Measurements from ENCODE around the gene NFIC. TPM values are rescaled to one million over a fixed set of nuclear protein-coding genes. Genes with fewer than 3 reads are reported as not detected.
"Not testable (repeated sequence)": the region's sequence is repeated elsewhere in the genome, so short reads cannot be mapped to it uniquely, and the experiment has no call there.

Gene NFIC
- total and polyA plus RNA-seq, 4 donors: 12.8 to 100 (median 75.1) TPM

DNA sequence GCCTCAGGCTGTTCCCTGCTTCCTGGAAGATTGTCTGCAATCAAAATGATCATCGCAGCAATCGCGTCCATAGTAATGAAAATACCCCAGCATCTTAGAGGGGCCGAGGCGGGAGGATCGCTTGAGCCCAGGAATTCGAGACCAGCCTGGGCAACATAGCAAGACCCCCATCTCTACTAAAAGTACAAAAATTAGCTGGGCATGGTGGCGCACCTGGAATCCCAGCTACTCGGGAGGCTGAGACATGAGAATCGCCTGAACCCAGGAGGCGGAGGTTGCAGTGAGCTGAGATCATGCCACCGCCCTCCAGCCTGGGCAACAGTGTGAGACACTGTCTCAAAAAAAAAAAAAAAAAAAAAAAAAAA is 9.7 kb downstream of the NFIC start:
- not testable (repeated sequence) for H3K27me3 ChIP-seq (ENCODE audit: control insufficient read depth in 4 of 4, insufficient read depth in 4 of 4, low read length in 3 of 4); DNase-seq (ENCODE audit: low spot score); H3K9me3 ChIP-seq (ENCODE audit: control insufficient read depth in 4 of 4, low read length in 3 of 4); H3K36me3 ChIP-seq (ENCODE audit: control insufficient read depth in 4 of 4, insufficient read depth in 3 of 4, low read depth in 1 of 4, low read length in 3 of 4); H3K4me3 ChIP-seq (ENCODE audit: low read depth in 1 of 3, low read length in 3 of 3)
- peak overlapping the region; percentile 97 to 99 for H3K27ac ChIP-seq (ENCODE audit: low read depth in 1 of 2, low read length in 2 of 2)
- peaks cover 11 to 59% (median 42%) of the 10 kb centered on the region in 4 donors for H3K4me1 ChIP-seq (ENCODE audit: control insufficient read depth in 4 of 4, insufficient read depth in 4 of 4, low read length in 3 of 4)
- TF ChIP-seq, protein P1, sequence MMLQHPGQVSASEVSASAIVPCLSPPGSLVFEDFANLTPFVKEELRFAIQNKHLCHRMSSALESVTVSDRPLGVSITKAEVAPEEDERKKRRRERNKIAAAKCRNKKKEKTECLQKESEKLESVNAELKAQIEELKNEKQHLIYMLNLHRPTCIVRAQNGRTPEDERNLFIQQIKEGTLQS (IDR thresholded peaks at IDR 0.05): peak; percentile 19
- peak overlapping the region; percentile 0 to 81 for H3K9ac ChIP-seq (ENCODE audit: low read depth in 1 of 2, low read length in 2 of 2)
- WGBS: 62% methylated on average over 12 of the region's 12 CpGs

DNA sequence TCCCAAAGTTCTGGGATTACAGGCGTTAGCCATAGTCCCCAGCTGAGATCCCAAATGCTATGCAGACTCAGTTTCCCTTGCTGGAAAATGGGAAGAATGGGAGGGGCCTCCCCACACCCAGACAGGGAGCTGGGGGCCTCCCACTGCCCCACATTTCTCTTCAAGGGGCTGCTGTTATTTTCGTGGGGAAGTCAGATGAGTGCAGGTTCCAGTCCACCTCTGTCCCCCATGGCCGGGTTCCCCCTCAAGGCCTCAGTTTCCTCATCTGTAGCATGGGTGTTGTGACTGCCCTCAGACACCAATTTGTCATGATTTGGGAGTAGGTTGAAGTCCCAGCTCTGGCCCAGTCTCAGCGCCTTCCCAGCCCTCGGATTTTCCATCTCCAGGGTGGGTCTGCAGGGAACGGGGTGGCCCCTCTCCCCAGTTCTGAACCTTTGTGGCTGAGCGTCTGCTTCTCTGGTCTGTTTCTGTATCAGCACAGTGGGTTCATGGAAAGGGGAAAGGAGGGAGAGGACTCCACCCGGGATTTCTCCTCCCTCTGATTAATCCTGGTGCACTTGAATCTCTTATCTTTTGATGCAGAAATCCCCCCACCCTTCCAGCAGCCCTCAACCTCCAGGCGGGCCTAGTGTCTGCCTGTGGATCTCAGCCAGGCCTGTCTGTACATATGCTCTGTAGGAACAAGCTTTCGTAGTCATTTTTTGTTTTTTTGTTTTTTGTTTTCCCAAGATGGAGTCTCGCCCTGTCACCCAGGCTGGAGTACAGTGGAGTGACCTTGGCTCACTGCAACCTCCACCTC is 12.2 kb downstream of the NFIC start:
- Histone ChIP-seq H3K9me3 (ENCODE audit: control insufficient read depth in 4 of 4, low read length in 3 of 4) (no peaks in the 10 kb centered on the region), H3K4me1 (ENCODE audit: control insufficient read depth in 4 of 4, insufficient read depth in 4 of 4, low read length in 3 of 4) (peaks cover 12 to 63% (median 47%) of the 10 kb centered on the region in 4 donors), H3K27me3 (ENCODE audit: control insufficient read depth in 4 of 4, insufficient read depth in 4 of 4, low read length in 3 of 4) (no peaks in the 10 kb centered on the region), H3K36me3 (ENCODE audit: control insufficient read depth in 4 of 4, insufficient read depth in 3 of 4, low read depth in 1 of 4, low read length in 3 of 4) (peaks cover 0 to 12% (median 4%) of the 10 kb centered on the region in 4 donors), H3K9ac (ENCODE audit: low read depth in 1 of 2, low read length in 2 of 2) (no peak overlapping the region), H3K4me3 (ENCODE audit: low read depth in 1 of 3, low read length in 3 of 3) (no peak overlapping the region), H3K27ac (ENCODE audit: low read depth in 1 of 2, low read length in 2 of 2) (peak overlapping the region; percentile 46 to 55)
- TF ChIP-seq TAF1 (conservative IDR thresholded peaks at IDR 0.05) (no peak), EGR1 (IDR thresholded peaks at IDR 0.05; ENCODE audit: low read depth in 2 of 2) (no peak), SP1 (IDR thresholded peaks at IDR 0.05) (no peak), GABPA (IDR thresholded peaks at IDR 0.05 in 1 of 2, conservative IDR thresholded peaks at IDR 0.05 in 1 of 2) (no peak), FOXA1 (IDR thresholded peaks at IDR 0.05) (no peak), NR2F2 (IDR thresholded peaks at IDR 0.05) (no peak), RXRA (IDR thresholded peaks at IDR 0.05) (no peak), HNF4G (IDR thresholded peaks at IDR 0.05) (no peak)
- TF ChIP-seq, protein P2, sequence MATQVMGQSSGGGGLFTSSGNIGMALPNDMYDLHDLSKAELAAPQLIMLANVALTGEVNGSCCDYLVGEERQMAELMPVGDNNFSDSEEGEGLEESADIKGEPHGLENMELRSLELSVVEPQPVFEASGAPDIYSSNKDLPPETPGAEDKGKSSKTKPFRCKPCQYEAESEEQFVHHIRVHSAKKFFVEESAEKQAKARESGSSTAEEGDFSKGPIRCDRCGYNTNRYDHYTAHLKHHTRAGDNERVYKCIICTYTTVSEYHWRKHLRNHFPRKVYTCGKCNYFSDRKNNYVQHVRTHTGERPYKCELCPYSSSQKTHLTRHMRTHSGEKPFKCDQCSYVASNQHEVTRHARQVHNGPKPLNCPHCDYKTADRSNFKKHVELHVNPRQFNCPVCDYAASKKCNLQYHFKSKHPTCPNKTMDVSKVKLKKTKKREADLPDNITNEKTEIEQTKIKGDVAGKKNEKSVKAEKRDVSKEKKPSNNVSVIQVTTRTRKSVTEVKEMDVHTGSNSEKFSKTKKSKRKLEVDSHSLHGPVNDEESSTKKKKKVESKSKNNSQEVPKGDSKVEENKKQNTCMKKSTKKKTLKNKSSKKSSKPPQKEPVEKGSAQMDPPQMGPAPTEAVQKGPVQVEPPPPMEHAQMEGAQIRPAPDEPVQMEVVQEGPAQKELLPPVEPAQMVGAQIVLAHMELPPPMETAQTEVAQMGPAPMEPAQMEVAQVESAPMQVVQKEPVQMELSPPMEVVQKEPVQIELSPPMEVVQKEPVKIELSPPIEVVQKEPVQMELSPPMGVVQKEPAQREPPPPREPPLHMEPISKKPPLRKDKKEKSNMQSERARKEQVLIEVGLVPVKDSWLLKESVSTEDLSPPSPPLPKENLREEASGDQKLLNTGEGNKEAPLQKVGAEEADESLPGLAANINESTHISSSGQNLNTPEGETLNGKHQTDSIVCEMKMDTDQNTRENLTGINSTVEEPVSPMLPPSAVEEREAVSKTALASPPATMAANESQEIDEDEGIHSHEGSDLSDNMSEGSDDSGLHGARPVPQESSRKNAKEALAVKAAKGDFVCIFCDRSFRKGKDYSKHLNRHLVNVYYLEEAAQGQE (IDR thresholded peaks at IDR 0.05): no peak
- TF ChIP-seq, protein P1 (IDR thresholded peaks at IDR 0.05): no peak
- DNase-seq (ENCODE audit: low spot score): no peak
- 80% methylated on average over 11 of the region's 11 CpGs for WGBS

DNA sequence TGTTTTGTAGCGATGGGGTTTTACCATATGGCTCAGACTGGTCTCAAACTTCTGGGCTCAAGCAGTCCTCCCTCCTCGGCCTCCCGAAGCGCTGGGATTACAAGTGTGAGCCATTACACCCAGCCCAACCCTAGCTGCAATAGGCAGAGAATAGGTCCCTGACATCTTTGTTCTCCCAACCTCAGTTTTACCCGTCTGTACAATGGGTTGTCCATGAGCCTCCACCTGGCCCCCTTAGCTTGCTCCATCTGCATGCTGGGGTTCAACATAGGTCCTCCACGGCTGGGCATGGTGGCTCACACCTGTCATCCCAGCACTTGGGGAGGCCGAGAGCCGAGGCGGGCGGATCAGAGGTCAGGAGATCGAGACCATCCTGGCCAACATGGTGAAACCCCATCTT is 14.4 kb downstream of the NFIC start:
- 98% methylated on average over 11 of the region's 11 CpGs for WGBS
- no peak for TF ChIP-seq EGR1 (IDR thresholded peaks at IDR 0.05; ENCODE audit: low read depth in 2 of 2)
- Histone ChIP-seq H3K27me3 (ENCODE audit: control insufficient read depth in 4 of 4, insufficient read depth in 4 of 4, low read length in 3 of 4) (no peaks in the 10 kb centered on the region), H3K36me3 (ENCODE audit: control insufficient read depth in 4 of 4, insufficient read depth in 3 of 4, low read depth in 1 of 4, low read length in 3 of 4) (peaks cover 0 to 12% (median 4%) of the 10 kb centered on the region in 4 donors), H3K27ac (ENCODE audit: low read depth in 1 of 2, low read length in 2 of 2) (peak overlapping the region in 1 of 2 donors; percentile 4), H3K4me1 (ENCODE audit: control insufficient read depth in 4 of 4, insufficient read depth in 4 of 4, low read length in 3 of 4) (peaks cover 20 to 69% (median 48%) of the 10 kb centered on the region in 4 donors), H3K4me3 (ENCODE audit: low read depth in 1 of 3, low read length in 3 of 3) (no peak overlapping the region), H3K9me3 (ENCODE audit: control insufficient read depth in 4 of 4, low read length in 3 of 4) (no peaks in the 10 kb centered on the region), H3K9ac (ENCODE audit: low read depth in 1 of 2, low read length in 2 of 2) (peak overlapping the region in 1 of 2 donors; percentile 53)
- no peak for DNase-seq (ENCODE audit: low spot score)
